GM23338 (cell line): Measurements from ENCODE around the gene RORB. TPM values are rescaled to one million over a fixed set of nuclear protein-coding genes. Genes with fewer than 3 reads are reported as not detected.
A peak's percentile ranks its signal among the peaks of the same experiment; 100 is the strongest.

Experiments
- ATAC-seq: fragments of 200-7000 bp; cut with Tn5 transposase; 3 replicates; pipeline ENCODE4 v1.9.1; 2020
- DNase-seq: peaks from one replicate; pipeline ENCODE4 v3.0.0-alpha.2; 2015; ENCODE audit warnings: low spot score
- H2AFZ ChIP-seq: fragments of 200-600 bp; sonication (generic); 2 replicates; pipeline ENCODE4 v1.8.0; 2016; ENCODE audit warnings: antibody characterized with exemption, mild to moderate bottlenecking, moderate library complexity
- H3F3A ChIP-seq: fragments of 200-600 bp; sonication (generic); replicated peaks from 2 replicates; pipeline ENCODE4 v1.8.0; 2017; ENCODE audit warnings: antibody characterized with exemption, mixed run types, low read depth
- H3K27ac ChIP-seq: fragments of 200-600 bp; sonication (generic); 2 replicates; pipeline ENCODE4 v1.6.1; 2016; ENCODE audit warnings: low read depth
- H3K27me3 ChIP-seq: fragments of 200-600 bp; sonication (generic); 2 replicates; pipeline ENCODE4 v1.8.0; 2016; ENCODE audit warnings: mild to moderate bottlenecking, mixed run types, moderate library complexity; ENCODE audit not compliant: insufficient read depth
- H3K36me3 ChIP-seq: fragments of 200-600 bp; sonication (generic); 2 replicates; pipeline ENCODE4 v1.8.0; 2016; ENCODE audit warnings: mild to moderate bottlenecking; ENCODE audit not compliant: insufficient read depth
- H3K4me1 ChIP-seq: fragments of 200-600 bp; sonication (generic); 2 replicates; pipeline ENCODE4 v1.8.0; 2016; ENCODE audit warnings: mild to moderate bottlenecking, moderate library complexity; ENCODE audit not compliant: insufficient read depth
- H3K4me2 ChIP-seq: fragments of 200-600 bp; sonication (generic); 2 replicates; pipeline ENCODE4 v1.7.1; 2017; ENCODE audit warnings: mixed run types
- H3K4me3 ChIP-seq: fragments of 200-600 bp; sonication (generic); 2 replicates; pipeline ENCODE4 v1.6.1; 2016; ENCODE audit warnings: mixed run types
- H3K79me2 ChIP-seq: fragments of 200-600 bp; sonication (generic); replicated peaks from 2 replicates; pipeline ENCODE4 v1.8.0; 2017; ENCODE audit warnings: mild to moderate bottlenecking; ENCODE audit not compliant: insufficient read depth
- H3K9me2 ChIP-seq: fragments of 200-600 bp; sonication (generic); 2 replicates; pipeline ENCODE4 v1.8.0; 2017; ENCODE audit not compliant: insufficient read depth
- H4K20me1 ChIP-seq: fragments of 200-600 bp; sonication (generic); replicated peaks from 2 replicates; pipeline ENCODE4 v1.8.0; 2017; ENCODE audit warnings: mild to moderate bottlenecking; ENCODE audit not compliant: insufficient read depth
- H3K27ac Mint-ChIP-seq: 2 replicates; pipeline ENCODE4 v1.8.0; 2020; ENCODE audit warnings: inconsistent platforms, mild to moderate bottlenecking, moderate library complexity, mixed read lengths
- H3K27me3 Mint-ChIP-seq: 3 replicates; pipeline ENCODE4 v1.8.0; 2022; ENCODE audit warnings: low read depth, mild to moderate bottlenecking, moderate library complexity, mixed read lengths, inconsistent platforms; ENCODE audit not compliant: insufficient read depth, poor library complexity
- H3K36me3 Mint-ChIP-seq: 3 replicates; pipeline ENCODE4 v1.8.0; 2021; ENCODE audit warnings: low read depth, mild to moderate bottlenecking, inconsistent platforms, moderate library complexity, mixed read lengths
- H3K4me1 Mint-ChIP-seq: 3 replicates; pipeline ENCODE4 v1.8.0; 2020; ENCODE audit warnings: mild to moderate bottlenecking, inconsistent platforms, mixed read lengths
- H3K4me3 Mint-ChIP-seq: 3 replicates; pipeline ENCODE4 v1.8.0; 2021; ENCODE audit warnings: moderate library complexity, mild to moderate bottlenecking, inconsistent platforms, mixed read lengths
- H3K9me3 Mint-ChIP-seq: 3 replicates; pipeline ENCODE4 v1.8.0; 2020; ENCODE audit warnings: moderate library complexity, mild to moderate bottlenecking, inconsistent platforms, mixed read lengths
- CREB1 ChIP-seq: fragments of 250-450 bp; sonication (Bioruptor Pico); IDR thresholded peaks from 2 replicates; pipeline ENCODE4 v1.5.0; 2020; ENCODE audit warnings: low read depth, mild to moderate bottlenecking, moderate library complexity
- EZH2 ChIP-seq: fragments of 200-600 bp; sonication (generic); IDR thresholded peaks from one replicate; pipeline ENCODE4 v1.8.0; 2017; ENCODE audit warnings: antibody characterized with exemption, mild to moderate bottlenecking, low read depth; ENCODE audit not compliant: unreplicated experiment
- EZH2phosphoT487 ChIP-seq: fragments of 200-600 bp; sonication (generic); IDR thresholded peaks from one replicate; pipeline ENCODE4 v1.8.1; 2018; ENCODE audit warnings: antibody characterized with exemption; ENCODE audit not compliant: unreplicated experiment
- JUNB ChIP-seq: IDR thresholded peaks from one replicate; pipeline ENCODE4 v1.6.1; 2016; ENCODE audit warnings: antibody characterized with exemption; ENCODE audit not compliant: unreplicated experiment
- NANOG ChIP-seq: IDR thresholded peaks from 2 replicates; pipeline ENCODE4 v1.6.1; 2016; ENCODE audit warnings: antibody characterized with exemption, borderline replicate concordance
- POLR2AphosphoS5 ChIP-seq: IDR thresholded peaks from 2 replicates; pipeline ENCODE4 v1.6.1; 2016; ENCODE audit warnings: antibody characterized with exemption, low read depth
- STAT1 ChIP-seq: IDR thresholded peaks from one replicate; pipeline ENCODE4 v1.6.1; 2016; ENCODE audit warnings: antibody characterized with exemption; ENCODE audit not compliant: unreplicated experiment
- ZNF114 ChIP-seq: fragments of 250-450 bp; sonication (Bioruptor Pico); IDR thresholded peaks from 2 replicates; pipeline ENCODE4 v1.5.0; 2020; ENCODE audit warnings: mild to moderate bottlenecking, moderate library complexity
- ZNF331 ChIP-seq: fragments of 250-450 bp; sonication (Bioruptor Pico); IDR thresholded peaks from 2 replicates; pipeline ENCODE4 v1.5.0; 2020; ENCODE audit warnings: low read depth, mild to moderate bottlenecking, moderate library complexity
- polyA plus RNA-seq: library from polyadenylated mRNA; unstranded; fragments of >200 nt; fragmentation: Nextera tagmentation; extraction: Ambion mirVana; gene quantifications from 2 replicates; pipeline ENCODE4 v1.2.1, GENCODE V29; 2016
- total RNA-seq: library from RNA; depleted of rRNA; stranded (reverse); fragments of >200 nt; shearing (Covaris generic); gene quantifications from 2 replicates; pipeline ENCODE4 v1.2.3, GENCODE V29; 2014
- TF ChIP-seq, protein P1 (sequence below): IDR thresholded peaks from 2 replicates; pipeline ENCODE4 v1.6.1; 2016; ENCODE audit warnings: antibody characterized with exemption
- TF ChIP-seq, protein P2 (sequence below), 2 experiments: fragments of 200-600 bp in 1 of 2; sonication (generic) in 1 of 2; conservative IDR thresholded peaks; 2 replicates each; pipeline versions ENCODE4 v1.5.1 to v1.6.1; 2016 to 2017; ENCODE audit warnings: antibody characterized with exemption in 2 of 2, low read depth in 2 of 2, mild to moderate bottlenecking in 2 of 2, moderate library complexity in 1 of 2
- TF ChIP-seq, protein P3 (sequence below): fragments of 250-450 bp; sonication (Bioruptor Pico); IDR thresholded peaks from 2 replicates; pipeline ENCODE4 v1.5.0; 2020; ENCODE audit warnings: mild to moderate bottlenecking, moderate library complexity

The RORB gene
- total and polyA plus RNA-seq, 2 experiments from 2014 or later, result 1.2 to 4.5 TPM

DNA sequence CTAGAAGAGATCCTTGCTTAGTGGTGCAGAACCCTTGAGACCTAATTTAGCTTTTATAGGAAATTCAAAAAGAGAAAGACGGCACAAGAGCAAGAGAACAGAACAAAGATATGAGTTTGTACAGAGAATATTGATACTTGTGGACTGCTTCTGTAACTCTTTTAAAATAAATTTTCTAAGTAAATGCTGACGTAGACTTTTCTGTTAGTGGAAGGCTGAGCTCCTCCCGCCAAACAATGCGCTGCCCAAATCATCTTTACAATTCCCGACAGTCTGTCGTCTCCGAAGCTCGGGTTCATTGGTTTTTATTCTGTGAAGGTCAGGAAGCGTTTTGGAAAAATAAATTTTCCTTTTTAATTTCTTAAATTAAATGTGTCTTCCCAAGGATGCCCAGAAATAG lies 22.3 kb downstream of the RORB start (continued):
- TF ChIP-seq NANOG, result no peak
- TF ChIP-seq CREB1 (CRISPR knock-in tag), result no peak

DNA sequence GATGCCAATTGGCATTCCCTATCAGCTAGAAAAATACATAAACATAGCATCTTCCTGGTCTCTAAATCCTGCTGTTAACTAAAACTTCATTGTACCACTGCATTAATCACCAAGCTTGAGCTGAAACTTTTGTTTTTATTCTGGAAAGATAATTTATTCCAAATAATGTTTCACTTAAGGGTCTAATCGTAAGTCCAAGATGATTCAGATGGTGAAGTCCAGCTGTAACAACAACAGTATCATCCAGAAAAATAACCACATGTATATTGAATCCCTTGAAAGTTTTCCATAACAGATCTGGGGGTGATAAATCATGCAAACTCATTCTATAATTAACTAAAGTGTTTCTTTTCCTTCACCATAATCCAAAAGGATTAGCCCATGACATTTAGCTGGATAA lies 23.9 kb downstream of the RORB start:
- Histone ChIP-seq H3K9me2 (no peaks in the 10 kb centered on the region), H2AFZ (no peak overlapping the region), H3K4me3 (no peak overlapping the region), H3K27me3 (no peaks in the 10 kb centered on the region), H3K27ac (no peak overlapping the region), H4K20me1 (no peaks in the 10 kb centered on the region), H3F3A (no peaks in the 10 kb centered on the region), H3K36me3 (no peaks in the 10 kb centered on the region), H3K4me2 (no peak overlapping the region), H3K4me1 (peaks cover 23% of the 10 kb centered on the region), H3K79me2 (no peaks in the 10 kb centered on the region; the same call in 1 of the 2 replicates)
- Mint-ChIP-seq H3K36me3 (no peaks in the 10 kb centered on the region), H3K27me3 (peaks cover 3% of the 10 kb centered on the region), H3K9me3 (no peaks in the 10 kb centered on the region), H3K4me1 (peaks cover 35% of the 10 kb centered on the region), H3K4me3 (no peak overlapping the region), H3K27ac (no peak overlapping the region)
- ATAC-seq (no peak), DNase-seq (no peak)
- no peak for TF ChIP-seq CREB1 (CRISPR knock-in tag)
- TF ChIP-seq ZNF114, result no peak
- no peak for TF ChIP-seq POLR2AphosphoS5
- TF ChIP-seq STAT1, result no peak
- no peak for TF ChIP-seq ZNF331 (CRISPR knock-in tag)
- TF ChIP-seq, protein P1, sequence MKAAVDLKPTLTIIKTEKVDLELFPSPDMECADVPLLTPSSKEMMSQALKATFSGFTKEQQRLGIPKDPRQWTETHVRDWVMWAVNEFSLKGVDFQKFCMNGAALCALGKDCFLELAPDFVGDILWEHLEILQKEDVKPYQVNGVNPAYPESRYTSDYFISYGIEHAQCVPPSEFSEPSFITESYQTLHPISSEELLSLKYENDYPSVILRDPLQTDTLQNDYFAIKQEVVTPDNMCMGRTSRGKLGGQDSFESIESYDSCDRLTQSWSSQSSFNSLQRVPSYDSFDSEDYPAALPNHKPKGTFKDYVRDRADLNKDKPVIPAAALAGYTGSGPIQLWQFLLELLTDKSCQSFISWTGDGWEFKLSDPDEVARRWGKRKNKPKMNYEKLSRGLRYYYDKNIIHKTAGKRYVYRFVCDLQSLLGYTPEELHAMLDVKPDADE, result no peak
- TF ChIP-seq JUNB, result no peak
- TF ChIP-seq, protein P2, sequence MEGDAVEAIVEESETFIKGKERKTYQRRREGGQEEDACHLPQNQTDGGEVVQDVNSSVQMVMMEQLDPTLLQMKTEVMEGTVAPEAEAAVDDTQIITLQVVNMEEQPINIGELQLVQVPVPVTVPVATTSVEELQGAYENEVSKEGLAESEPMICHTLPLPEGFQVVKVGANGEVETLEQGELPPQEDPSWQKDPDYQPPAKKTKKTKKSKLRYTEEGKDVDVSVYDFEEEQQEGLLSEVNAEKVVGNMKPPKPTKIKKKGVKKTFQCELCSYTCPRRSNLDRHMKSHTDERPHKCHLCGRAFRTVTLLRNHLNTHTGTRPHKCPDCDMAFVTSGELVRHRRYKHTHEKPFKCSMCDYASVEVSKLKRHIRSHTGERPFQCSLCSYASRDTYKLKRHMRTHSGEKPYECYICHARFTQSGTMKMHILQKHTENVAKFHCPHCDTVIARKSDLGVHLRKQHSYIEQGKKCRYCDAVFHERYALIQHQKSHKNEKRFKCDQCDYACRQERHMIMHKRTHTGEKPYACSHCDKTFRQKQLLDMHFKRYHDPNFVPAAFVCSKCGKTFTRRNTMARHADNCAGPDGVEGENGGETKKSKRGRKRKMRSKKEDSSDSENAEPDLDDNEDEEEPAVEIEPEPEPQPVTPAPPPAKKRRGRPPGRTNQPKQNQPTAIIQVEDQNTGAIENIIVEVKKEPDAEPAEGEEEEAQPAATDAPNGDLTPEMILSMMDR (conservative IDR thresholded peaks at IDR 0.05; ENCODE audit: low read depth in 2 of 2), result no peak

DNA sequence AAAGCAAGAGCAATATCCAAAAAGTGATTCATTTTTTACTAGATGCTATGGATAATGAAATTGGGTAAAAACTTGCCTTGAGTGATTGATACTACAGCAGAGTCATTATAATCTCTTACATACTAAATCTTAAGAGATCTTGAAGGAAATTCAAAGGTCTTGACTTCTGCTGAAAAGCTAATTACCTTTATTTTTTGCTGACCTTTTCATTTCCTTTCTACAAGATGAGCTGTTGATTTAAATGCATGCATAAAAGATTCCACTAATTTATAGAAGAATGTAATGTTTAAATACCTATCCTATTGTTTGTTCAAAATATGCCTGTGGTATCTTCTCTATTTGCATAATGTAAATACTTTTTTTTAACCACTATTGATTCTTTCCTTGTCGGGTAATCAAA lies 27.2 kb downstream of the RORB start:
- no peaks in the 10 kb centered on the region for H3K9me3 Mint-ChIP-seq
- TF ChIP-seq EZH2 (no peak), EZH2phosphoT487 (no peak), NANOG (no peak), ZNF114 (no peak), STAT1 (no peak), JUNB (no peak), CREB1 (CRISPR knock-in tag) (no peak), POLR2AphosphoS5 (no peak)
- TF ChIP-seq, protein P3, sequence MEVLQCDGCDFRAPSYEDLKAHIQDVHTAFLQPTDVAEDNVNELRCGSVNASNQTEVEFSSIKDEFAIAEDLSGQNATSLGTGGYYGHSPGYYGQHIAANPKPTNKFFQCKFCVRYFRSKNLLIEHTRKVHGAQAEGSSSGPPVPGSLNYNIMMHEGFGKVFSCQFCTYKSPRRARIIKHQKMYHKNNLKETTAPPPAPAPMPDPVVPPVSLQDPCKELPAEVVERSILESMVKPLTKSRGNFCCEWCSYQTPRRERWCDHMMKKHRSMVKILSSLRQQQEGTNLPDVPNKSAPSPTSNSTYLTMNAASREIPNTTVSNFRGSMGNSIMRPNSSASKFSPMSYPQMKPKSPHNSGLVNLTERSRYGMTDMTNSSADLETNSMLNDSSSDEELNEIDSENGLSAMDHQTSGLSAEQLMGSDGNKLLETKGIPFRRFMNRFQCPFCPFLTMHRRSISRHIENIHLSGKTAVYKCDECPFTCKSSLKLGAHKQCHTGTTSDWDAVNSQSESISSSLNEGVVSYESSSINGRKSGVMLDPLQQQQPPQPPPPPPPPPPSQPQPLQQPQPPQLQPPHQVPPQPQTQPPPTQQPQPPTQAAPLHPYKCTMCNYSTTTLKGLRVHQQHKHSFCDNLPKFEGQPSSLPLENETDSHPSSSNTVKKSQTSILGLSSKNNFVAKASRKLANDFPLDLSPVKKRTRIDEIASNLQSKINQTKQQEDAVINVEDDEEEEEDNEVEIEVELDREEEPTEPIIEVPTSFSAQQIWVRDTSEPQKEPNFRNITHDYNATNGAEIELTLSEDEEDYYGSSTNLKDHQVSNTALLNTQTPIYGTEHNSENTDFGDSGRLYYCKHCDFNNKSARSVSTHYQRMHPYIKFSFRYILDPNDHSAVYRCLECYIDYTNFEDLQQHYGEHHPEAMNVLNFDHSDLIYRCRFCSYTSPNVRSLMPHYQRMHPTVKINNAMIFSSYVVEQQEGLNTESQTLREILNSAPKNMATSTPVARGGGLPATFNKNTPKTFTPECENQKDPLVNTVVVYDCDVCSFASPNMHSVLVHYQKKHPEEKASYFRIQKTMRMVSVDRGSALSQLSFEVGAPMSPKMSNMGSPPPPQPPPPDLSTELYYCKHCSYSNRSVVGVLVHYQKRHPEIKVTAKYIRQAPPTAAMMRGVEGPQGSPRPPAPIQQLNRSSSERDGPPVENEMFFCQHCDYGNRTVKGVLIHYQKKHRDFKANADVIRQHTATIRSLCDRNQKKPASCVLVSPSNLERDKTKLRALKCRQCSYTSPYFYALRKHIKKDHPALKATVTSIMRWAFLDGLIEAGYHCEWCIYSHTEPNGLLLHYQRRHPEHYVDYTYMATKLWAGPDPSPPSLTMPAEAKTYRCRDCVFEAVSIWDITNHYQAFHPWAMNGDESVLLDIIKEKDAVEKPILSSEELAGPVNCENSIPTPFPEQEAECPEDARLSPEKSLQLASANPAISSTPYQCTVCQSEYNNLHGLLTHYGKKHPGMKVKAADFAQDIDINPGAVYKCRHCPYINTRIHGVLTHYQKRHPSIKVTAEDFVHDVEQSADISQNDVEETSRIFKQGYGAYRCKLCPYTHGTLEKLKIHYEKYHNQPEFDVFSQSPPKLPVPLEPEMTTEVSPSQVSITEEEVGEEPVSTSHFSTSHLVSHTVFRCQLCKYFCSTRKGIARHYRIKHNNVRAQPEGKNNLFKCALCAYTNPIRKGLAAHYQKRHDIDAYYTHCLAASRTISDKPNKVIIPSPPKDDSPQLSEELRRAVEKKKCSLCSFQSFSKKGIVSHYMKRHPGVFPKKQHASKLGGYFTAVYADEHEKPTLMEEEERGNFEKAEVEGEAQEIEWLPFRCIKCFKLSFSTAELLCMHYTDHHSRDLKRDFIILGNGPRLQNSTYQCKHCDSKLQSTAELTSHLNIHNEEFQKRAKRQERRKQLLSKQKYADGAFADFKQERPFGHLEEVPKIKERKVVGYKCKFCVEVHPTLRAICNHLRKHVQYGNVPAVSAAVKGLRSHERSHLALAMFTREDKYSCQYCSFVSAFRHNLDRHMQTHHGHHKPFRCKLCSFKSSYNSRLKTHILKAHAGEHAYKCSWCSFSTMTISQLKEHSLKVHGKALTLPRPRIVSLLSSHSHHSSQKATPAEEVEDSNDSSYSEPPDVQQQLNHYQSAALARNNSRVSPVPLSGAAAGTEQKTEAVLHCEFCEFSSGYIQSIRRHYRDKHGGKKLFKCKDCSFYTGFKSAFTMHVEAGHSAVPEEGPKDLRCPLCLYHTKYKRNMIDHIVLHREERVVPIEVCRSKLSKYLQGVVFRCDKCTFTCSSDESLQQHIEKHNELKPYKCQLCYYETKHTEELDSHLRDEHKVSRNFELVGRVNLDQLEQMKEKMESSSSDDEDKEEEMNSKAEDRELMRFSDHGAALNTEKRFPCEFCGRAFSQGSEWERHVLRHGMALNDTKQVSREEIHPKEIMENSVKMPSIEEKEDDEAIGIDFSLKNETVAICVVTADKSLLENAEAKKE (CRISPR knock-in tag), result no peak

More for the DNA sequence above, 27.2 kb downstream of the RORB start:
- H3K79me2 ChIP-seq, result no peaks in the 10 kb centered on the region; the same call in 1 of the 2 replicates
- no peaks in the 10 kb centered on the region for H4K20me1 ChIP-seq
- ATAC-seq (no peak), DNase-seq (no peak)
- Mint-ChIP-seq H3K27ac (no peak overlapping the region), H3K4me1 (peaks cover 39% of the 10 kb centered on the region), H3K4me3 (no peak overlapping the region), H3K36me3 (no peaks in the 10 kb centered on the region), H3K27me3 (peaks cover 3% of the 10 kb centered on the region)
- H3K4me3 ChIP-seq, result no peak overlapping the region
- no peaks in the 10 kb centered on the region for H3K27me3 ChIP-seq
- H2AFZ ChIP-seq, result no peak overlapping the region
- H3K36me3 ChIP-seq, result no peaks in the 10 kb centered on the region
- no peaks in the 10 kb centered on the region for H3K9me2 ChIP-seq
- H3K4me1 ChIP-seq, result peaks cover 35% of the 10 kb centered on the region
- peak overlapping the region; percentile 27; the same call in 1 of the 2 replicates for H3K4me2 ChIP-seq
- H3K27ac ChIP-seq, result no peak overlapping the region
- no peaks in the 10 kb centered on the region for H3F3A ChIP-seq
